Measurements from ENCODE around the gene ITPRIP.

The ITPRIP gene

DNA sequence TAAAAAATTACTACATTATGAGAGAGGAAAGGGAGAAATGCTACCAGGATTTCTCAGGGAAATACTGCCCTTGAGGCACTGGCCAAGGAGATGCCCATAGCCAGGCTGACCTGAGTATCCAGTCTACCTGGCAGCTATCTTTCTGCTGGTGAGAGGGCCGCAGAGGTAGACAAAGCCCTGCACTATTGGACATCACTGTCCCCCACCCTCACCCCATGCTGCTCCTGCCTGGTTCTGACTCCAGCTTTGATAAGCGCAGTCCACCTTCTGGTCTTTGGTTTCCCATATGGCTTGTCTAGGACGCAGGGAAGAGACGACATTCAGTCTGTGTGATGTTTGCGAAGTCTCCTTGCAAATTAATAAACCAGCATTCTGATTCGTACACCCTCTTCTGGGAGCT lies 3.7 kb downstream of the ITPRIP start:
- H3K9me3 ChIP-seq (ENCODE audit: insufficient read depth, low read length, severe bottlenecking), result no peaks in the 10 kb centered on the region
- no peak overlapping the region for H3K27ac ChIP-seq (ENCODE audit: low read length)
- TF ChIP-seq, protein P1, sequence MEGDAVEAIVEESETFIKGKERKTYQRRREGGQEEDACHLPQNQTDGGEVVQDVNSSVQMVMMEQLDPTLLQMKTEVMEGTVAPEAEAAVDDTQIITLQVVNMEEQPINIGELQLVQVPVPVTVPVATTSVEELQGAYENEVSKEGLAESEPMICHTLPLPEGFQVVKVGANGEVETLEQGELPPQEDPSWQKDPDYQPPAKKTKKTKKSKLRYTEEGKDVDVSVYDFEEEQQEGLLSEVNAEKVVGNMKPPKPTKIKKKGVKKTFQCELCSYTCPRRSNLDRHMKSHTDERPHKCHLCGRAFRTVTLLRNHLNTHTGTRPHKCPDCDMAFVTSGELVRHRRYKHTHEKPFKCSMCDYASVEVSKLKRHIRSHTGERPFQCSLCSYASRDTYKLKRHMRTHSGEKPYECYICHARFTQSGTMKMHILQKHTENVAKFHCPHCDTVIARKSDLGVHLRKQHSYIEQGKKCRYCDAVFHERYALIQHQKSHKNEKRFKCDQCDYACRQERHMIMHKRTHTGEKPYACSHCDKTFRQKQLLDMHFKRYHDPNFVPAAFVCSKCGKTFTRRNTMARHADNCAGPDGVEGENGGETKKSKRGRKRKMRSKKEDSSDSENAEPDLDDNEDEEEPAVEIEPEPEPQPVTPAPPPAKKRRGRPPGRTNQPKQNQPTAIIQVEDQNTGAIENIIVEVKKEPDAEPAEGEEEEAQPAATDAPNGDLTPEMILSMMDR (IDR thresholded peaks at IDR 0.05; ENCODE audit: borderline replicate concordance, extremely low read depth, low read length, poor library complexity, severe bottlenecking), result no peak
- H3K4me1 ChIP-seq (ENCODE audit: insufficient read depth, low read length), result peaks cover 57% of the 10 kb centered on the region
- peaks cover 17% of the 10 kb centered on the region for H3K36me3 ChIP-seq (ENCODE audit: insufficient read depth, low read length)
- ATAC-seq (ENCODE audit: insufficient read depth, low read depth) (no peak), DNase-seq (no peak)
- H3K79me2 ChIP-seq (ENCODE audit: insufficient read depth, low read length), result peaks cover 86% of the 10 kb centered on the region
- H4K20me1 ChIP-seq (ENCODE audit: insufficient read depth, low read length), result peaks cover 73% of the 10 kb centered on the region
- H3K4me2 ChIP-seq (ENCODE audit: insufficient read depth, low read length), result no peak overlapping the region; the same call in 1 of the 2 replicates
- no peaks in the 10 kb centered on the region for H3K27me3 ChIP-seq (ENCODE audit: insufficient read depth, low read length, poor library complexity)
- H3K9ac ChIP-seq (ENCODE audit: low read depth, low read length), result no peak overlapping the region
- H3K4me3 ChIP-seq (ENCODE audit: low read depth in 1 of 2, low read length in 2 of 2), result no peak overlapping the region
- no peak overlapping the region for H2AFZ ChIP-seq (ENCODE audit: low read depth, low read length)

DNA sequence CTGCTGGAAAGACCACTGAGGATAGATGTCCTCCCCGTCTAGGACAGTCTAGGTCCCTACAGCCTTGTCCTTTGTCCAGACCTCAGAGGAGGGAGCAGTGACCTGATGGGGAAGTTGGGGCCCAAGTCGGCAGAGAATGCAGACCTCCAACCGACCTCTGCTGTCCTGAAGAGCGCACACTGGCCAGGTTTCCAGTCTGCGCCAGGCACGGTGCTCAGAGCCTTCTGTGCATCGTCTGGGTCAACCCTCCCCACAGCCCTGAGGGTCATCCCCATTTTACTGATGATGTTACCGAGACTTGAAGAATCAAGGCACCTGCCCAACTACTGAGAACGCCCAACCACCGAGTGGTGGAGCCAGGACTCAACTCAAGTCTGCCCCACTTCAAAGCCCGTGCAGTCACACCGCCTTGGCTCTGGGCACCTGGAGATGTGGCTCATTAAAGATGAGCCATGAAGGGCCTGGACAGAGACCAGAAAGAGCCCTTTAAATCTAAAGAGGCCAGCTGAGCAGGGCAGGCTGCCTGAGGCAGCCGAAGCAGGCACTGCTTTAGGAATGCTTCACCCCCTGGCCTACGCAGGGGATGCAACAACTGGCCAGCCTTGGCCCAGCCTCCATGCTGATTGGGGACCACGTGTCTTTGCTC lies 4.4 kb downstream of the ITPRIP start:
- H3K27ac ChIP-seq (ENCODE audit: low read length), result no peak overlapping the region; the same call in 1 of the 2 replicates
- no peak for DNase-seq
- peaks cover 79% of the 10 kb centered on the region for H4K20me1 ChIP-seq (ENCODE audit: insufficient read depth, low read length)
- peaks cover 93% of the 10 kb centered on the region for H3K79me2 ChIP-seq (ENCODE audit: insufficient read depth, low read length)
- H2AFZ ChIP-seq (ENCODE audit: low read depth, low read length), result no peak overlapping the region
- peaks cover 57% of the 10 kb centered on the region for H3K4me1 ChIP-seq (ENCODE audit: insufficient read depth, low read length)
- peaks cover 17% of the 10 kb centered on the region for H3K36me3 ChIP-seq (ENCODE audit: insufficient read depth, low read length)
- no peak overlapping the region for H3K9ac ChIP-seq (ENCODE audit: low read depth, low read length)
- H3K4me3 ChIP-seq (ENCODE audit: low read depth in 1 of 2, low read length in 2 of 2), result no peak overlapping the region
- ATAC-seq (ENCODE audit: insufficient read depth, low read depth), result no peak
- no peak for TF ChIP-seq EZH2 (IDR thresholded peaks at IDR 0.05; ENCODE audit: borderline replicate concordance, low read depth, low read length, severe bottlenecking)
- TF ChIP-seq, protein P1 (IDR thresholded peaks at IDR 0.05; ENCODE audit: borderline replicate concordance, extremely low read depth, low read length, poor library complexity, severe bottlenecking), result no peak
- H3K27me3 ChIP-seq (ENCODE audit: insufficient read depth, low read length, poor library complexity), result no peaks in the 10 kb centered on the region
- H3K9me3 ChIP-seq (ENCODE audit: insufficient read depth, low read length, severe bottlenecking), result no peaks in the 10 kb centered on the region
- H3K4me2 ChIP-seq (ENCODE audit: insufficient read depth, low read length), result no peak overlapping the region; the same call in 1 of the 2 replicates

DNA sequence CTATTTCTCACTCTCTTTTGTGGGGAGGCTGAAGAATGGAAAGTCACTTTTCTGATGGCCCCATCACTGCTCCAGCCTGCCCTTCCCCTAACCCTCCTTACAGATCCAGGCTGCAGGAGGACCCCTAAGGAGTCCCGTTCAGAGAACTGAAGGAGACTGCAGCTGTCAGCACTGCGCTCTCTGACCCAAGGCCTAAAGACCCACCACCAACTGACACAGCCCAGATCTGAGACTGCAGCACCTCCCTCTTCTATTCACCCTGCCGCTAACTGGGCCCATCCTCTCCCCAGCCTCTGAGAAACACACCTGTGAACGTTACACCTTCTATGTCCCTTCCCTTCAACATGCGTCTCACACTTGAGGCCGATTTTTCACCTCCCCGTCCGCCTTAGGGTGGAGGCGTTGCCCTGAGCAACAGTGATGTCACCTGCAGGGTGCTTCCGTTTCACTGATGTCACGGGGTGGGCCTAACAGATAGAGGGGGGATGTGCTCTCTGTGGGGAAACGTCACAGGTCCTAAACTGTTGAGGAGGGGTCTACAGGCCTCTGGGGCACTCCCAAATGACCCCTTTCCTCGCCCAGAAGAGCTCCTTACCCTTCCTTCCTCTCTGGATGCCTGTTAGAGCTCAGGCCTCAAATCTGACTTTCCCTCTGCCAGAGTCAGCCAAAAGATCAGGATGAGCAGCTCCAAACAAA lies 5.1 kb downstream of the ITPRIP start:
- H3K36me3 ChIP-seq (ENCODE audit: insufficient read depth, low read length), result peaks cover 17% of the 10 kb centered on the region
- H3K79me2 ChIP-seq (ENCODE audit: insufficient read depth, low read length), result peaks cover 100% of the 10 kb centered on the region
- no peak overlapping the region for H3K4me2 ChIP-seq (ENCODE audit: insufficient read depth, low read length)
- peaks cover 63% of the 10 kb centered on the region for H3K4me1 ChIP-seq (ENCODE audit: insufficient read depth, low read length)
- no peaks in the 10 kb centered on the region for H3K27me3 ChIP-seq (ENCODE audit: insufficient read depth, low read length, poor library complexity)
- no peak overlapping the region for H3K9ac ChIP-seq (ENCODE audit: low read depth, low read length)
- ATAC-seq (ENCODE audit: insufficient read depth, low read depth) (no peak), DNase-seq (no peak)
- H3K27ac ChIP-seq (ENCODE audit: low read length), result no peak overlapping the region; the same call in 1 of the 2 replicates
- H2AFZ ChIP-seq (ENCODE audit: low read depth, low read length), result no peak overlapping the region
- TF ChIP-seq EZH2 (IDR thresholded peaks at IDR 0.05; ENCODE audit: borderline replicate concordance, low read depth, low read length, severe bottlenecking), result no peak
- TF ChIP-seq, protein P1 (IDR thresholded peaks at IDR 0.05; ENCODE audit: borderline replicate concordance, extremely low read depth, low read length, poor library complexity, severe bottlenecking), result no peak
- H3K4me3 ChIP-seq (ENCODE audit: low read depth in 1 of 2, low read length in 2 of 2), result no peak overlapping the region
- H4K20me1 ChIP-seq (ENCODE audit: insufficient read depth, low read length), result peaks cover 85% of the 10 kb centered on the region
- H3K9me3 ChIP-seq (ENCODE audit: insufficient read depth, low read length, severe bottlenecking), result no peaks in the 10 kb centered on the region

All from DND-41 (cell line).